GM12892 (cell line): Measurements from ENCODE around the gene C1orf198.

Experiments
- DNase-seq: peaks from one replicate; pipeline ENCODE4 v3.0.0; 2011; ENCODE audit not compliant: insufficient read length
- FAIRE-seq: peaks from 2 replicates; lab custom pipeline; 2011; peaks lifted over from hg19 to GRCh38; lab: Jason Lieb, UNC
- POLR2A ChIP-seq: IDR thresholded peaks from 2 replicates; pipeline ENCODE4 v1.6.1; 2011; ENCODE audit warnings: low read depth, low read length, control low read depth
- POLR2AphosphoS5 ChIP-seq: IDR thresholded peaks from 2 replicates; pipeline ENCODE4 v1.6.1; 2011; ENCODE audit warnings: low read depth, low read length, control low read depth
- TAF1 ChIP-seq: IDR thresholded peaks from 2 replicates; pipeline ENCODE4 v1.6.1; 2011; ENCODE audit warnings: low read depth, mild to moderate bottlenecking, control low read depth, low read length, borderline replicate concordance

C1orf198 gene

DNA sequence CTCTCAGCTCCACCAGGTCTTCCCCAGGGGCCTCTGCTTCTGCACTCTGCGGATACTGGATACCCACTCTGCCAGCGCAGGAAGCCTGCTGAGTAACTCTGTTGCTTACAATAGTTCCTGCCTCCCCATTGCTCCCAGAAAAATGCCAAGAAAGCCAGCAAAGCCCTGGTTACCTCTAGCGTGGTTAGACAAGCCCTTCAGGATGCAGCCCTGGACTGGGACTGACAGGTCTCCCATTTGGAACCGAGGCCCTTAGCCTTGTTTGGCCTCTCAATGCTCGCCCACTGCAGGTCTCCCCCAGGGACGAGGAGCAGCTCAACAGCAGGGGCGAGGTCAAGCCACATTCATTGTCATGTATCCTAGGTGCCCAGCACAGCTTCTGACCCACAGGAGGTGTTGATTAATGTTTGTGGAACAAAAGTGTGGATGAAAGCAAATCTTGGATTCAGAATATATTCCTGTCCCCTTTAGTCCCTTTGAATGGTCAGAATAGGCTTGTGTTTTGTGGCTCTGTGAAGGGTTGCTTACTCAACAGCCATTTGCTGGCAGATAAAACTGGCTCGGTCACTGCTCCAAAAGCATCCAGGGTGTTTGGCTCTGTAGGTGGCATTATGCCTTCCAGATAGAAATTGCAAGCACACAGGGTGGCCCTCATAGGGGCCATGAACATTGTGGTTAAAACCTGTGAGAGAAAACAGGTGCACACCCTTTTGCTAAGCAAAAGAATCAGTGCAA lies 58.9 kb downstream of the C1orf198 start:
- TF ChIP-seq POLR2A: no peak
- no peak for TF ChIP-seq POLR2AphosphoS5
- TF ChIP-seq TAF1: no peak
- FAIRE-seq (no peak), DNase-seq (no peak)

DNA sequence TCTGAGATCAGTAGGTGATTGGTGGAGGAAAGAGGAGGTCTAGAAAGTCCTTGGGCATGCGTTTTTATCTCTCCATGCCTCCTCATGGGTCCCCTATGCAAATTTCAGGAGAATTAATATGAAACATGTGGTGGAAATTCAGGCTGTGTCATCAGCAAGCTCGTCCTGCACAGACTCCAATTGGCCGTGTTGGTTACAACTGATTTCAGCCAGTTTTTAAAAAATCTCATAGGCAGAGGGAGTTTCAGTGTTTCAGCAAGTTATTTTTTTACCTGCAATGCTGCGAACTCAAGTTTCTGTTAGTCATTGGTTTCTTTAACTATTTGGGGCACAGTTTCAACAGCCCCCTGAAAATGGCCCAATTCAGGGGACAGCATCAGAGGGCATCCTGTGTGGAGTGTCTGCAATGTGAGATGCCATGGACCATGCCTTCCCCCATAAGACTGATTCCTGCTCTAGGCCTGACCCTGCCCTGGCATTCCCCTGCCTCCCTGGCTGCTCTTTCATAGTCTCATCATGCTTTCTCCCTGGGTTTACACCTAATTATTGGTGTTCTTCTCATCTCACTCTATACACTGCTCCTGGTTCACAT lies 59.9 kb downstream of the C1orf198 start:
- no peak for TF ChIP-seq POLR2AphosphoS5
- TF ChIP-seq POLR2A: no peak
- TF ChIP-seq TAF1: no peak
- FAIRE-seq (no peak), DNase-seq (no peak)

DNA sequence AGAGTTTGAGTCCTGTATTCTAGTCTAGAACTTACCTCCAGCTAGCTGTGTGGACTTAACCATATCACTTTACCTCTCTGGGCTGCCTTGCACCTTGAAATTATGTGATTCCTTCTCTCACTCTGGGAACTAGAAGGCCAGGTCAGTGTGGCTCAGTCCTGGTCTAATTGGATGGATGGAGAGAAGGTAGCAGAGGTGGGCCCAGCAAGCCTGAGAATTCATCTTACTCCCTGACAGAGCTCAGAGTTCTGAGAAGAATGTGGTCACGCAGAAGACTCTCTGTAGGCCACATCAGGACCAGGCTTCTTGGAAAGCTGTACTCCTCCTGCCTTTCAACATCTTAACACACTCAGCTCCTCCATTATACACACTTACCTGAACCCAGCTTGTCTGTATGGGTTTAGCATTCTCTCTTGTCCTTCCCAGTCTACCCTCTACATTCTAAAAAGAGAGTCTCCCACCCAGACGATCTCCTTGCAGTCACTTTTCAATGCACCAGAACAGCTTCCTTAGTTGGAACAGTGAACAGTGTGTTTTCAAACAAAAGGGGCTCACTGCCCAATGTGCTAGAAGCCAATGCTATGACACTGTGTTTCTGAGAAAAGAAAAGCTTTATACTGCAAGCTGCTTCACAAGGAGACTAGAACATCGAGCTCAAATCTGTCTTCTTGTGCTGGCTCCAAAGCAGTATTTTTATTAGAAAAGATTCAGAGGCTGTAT lies 60.6 kb downstream of the C1orf198 start:
- FAIRE-seq (no peak), DNase-seq (no peak)
- no peak for TF ChIP-seq POLR2A
- TF ChIP-seq TAF1: no peak
- no peak for TF ChIP-seq POLR2AphosphoS5

DNA sequence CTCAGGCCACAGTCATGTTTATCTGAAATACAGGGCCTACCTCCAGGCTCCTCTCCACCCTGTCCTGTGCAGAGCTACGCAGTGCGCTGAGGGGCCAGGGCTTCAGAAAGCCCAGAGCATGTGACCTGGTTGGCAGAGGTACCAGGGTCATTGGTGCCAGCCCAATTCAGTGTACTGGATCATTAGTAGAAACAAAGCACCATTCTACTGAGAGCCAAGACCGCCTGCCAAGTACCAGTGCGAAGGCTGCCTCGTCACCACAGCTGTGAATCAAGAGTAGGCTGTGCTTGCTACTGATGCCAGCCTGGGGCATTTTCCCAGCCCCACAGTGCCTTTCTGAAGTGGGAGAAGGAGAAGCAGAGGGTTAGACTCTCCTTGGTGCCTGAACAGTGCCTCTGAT lies 61.3 kb downstream of the C1orf198 start:
- DNase-seq: no peak
- TF ChIP-seq TAF1 (no peak), POLR2AphosphoS5 (no peak), POLR2A (no peak)
- FAIRE-seq: no peak

DNA sequence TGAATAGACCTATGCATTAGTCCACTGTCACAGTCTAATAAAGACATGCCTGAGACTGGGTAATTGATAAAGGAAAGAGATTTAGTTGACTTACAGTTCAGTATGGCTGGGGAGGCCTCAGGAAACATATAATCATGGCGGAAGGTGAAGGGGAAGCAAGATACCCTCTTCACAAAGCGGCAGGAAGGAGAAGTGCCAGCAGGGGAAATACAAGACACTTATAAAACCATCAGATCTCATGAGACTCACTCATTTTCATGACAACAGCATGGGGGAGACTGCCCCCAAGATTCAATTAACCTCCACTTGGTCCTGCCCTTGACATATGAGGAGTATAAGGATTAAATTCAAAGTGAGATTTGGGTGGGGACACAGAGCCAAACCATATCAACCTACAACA lies 61.8 kb downstream of the C1orf198 start:
- FAIRE-seq: no peak
- DNase-seq: no peak
- TF ChIP-seq POLR2A: no peak

DNA sequence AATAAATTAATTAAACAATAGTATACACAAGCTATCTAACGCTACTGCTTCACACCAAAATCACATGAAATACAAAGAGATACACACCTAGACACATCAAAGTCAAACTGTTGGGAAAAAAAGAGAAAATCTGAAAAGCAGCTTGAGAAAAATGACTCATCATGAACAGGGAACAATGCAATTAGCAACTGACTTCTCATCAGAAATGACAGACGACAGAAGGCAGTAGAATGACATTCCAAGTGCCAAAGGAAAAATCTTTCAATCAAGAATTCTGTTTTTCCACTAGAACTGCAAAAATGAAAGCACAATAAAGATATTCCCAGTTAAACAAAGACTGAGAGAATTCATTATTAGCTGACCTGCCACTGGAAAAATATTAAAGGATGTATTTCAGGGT lies 63.9 kb downstream of the C1orf198 start:
- TF ChIP-seq POLR2A (no peak), TAF1 (no peak), POLR2AphosphoS5 (no peak)
- FAIRE-seq (no peak), DNase-seq (no peak)

DNA sequence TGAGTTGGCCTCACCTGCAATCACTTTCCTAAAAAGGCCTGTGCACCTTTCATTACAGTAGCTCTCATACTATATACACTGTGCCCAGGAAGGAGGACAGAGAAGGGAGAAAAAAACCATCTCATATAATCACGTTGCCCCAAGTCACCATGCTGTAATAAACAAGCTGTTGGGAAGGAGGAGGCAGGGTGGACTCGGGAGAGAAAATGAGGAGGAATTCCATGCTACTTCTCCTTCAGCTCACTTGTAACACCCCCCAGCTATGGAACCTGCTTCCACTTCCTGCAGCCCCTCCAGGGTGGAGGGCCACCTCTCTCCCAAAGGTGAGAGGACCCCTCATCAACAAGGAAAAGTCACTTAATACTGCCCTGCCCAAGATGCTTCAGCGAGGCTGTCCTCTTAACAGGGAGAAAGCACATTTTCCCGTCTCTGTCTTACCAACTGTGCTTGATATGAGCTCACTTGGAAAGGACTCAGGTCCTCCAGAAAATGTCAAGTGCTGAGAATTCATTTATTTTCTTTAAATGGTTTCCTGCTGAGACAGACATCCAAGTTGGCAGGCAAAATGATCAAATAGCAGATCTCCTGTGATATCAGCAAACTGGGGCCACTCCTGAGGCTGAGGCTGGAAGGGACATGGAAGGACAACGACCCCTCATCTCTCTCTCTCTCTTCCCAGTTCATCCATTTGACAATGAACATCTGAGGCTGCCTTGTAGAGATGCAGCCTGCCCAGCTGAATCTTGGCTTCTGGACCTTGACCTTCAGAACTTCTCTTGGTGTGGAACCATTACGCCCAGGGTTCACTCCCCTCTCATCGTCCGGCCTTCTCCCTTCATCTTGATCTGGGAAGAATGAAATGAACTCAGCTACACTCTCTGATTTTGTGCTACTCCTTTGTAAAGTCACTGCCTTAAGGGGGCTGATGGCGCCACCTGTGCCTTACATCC lies 67.2 kb downstream of the C1orf198 start:
- no peak for FAIRE-seq
- no peak for DNase-seq
- TF ChIP-seq TAF1 (no peak), POLR2A (no peak), POLR2AphosphoS5 (no peak)

DNA sequence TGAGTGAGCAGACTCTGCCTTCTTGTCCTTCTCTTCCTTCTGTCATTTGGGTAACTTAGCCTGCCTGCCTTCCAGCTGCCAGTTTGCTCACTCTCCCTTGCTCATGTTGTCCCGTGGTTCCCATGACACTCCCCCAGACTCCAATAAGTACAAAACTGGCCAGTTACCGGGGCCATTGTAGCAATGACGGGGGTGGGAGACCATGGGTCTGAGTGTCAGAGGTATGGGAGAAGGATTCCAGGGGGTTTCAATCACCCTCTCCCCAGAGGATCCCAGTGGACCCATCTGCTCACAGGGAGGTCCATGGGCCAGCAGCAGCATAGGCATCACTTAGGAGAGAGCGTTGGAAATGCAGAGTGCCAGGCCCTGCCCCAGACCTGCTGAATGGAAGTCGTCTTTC lies 69.8 kb downstream of the C1orf198 start:
- no peak for FAIRE-seq
- TF ChIP-seq POLR2AphosphoS5: no peak
- DNase-seq: no peak

DNA sequence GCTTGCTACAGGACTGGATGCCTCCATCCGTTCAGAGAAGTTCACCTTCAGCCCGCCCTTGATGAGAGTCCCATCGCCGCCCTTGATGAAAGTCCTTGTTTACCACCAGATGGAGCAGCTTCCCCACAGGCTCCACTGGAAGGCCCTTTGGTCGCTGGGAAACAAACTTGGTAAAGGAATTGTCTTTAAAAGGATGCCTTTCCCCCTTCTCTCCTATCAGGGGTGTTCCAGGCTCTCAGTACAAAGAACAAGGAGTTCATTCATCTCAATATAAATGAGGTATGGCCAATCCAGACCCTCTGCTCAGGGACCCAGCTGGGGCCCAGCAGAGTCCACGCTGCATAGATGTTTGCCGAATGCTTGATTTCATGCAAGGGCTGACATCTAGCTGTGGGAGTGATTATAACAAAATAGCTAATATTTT lies 70.4 kb downstream of the C1orf198 start:
- FAIRE-seq (no peak), DNase-seq (no peak)
- TF ChIP-seq POLR2AphosphoS5 (no peak), POLR2A (no peak), TAF1 (no peak)

DNA sequence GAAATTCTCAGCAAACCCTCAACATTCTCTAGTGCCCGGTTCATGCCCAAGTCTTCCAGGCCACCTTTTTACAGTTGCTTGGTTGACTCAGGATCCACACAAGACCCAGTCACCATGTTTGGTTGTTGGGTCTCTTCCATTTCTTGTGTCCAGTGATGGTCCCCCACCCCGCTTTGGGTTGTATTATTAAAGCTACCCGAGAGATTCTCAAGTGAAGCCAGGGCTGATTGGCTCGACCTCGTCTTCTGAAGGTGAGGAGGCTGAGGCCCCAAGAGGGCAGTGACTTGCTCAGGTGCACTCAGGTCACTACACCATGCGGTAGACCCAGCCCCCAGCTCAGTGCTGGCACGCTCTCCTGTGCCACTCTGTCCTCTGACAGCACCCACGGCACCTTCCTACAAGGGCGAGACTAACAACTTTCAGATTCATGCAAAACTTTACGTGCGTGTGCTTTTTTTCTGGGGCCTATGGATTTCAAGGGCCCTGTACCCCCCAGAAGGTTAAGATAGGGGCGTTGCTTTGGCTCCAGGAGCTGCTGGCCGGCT lies 70.9 kb downstream of the C1orf198 start:
- FAIRE-seq: no peak
- TF ChIP-seq POLR2AphosphoS5 (no peak), POLR2A (no peak), TAF1 (no peak)
- no peak for DNase-seq

DNA sequence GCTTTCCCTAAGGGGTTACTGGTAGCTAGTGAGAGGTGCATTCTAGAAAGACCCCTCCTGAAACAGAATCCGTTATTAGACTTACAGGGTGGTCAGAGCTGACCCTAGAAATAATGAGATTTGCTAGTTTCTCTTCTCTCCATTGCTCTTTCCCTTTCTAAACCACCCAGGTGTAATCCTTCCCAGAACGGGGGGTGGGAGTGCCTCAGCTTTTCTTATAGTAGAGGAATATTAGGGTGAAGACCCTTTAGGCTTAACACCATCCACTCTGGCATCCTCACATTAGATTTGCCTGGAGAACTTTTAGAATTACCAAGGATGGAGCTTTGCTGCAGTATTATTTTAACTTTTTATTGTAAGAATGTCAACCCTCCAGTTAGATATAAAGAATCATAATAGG lies 71.7 kb downstream of the C1orf198 start:
- DNase-seq (no peak), FAIRE-seq (no peak)
- TF ChIP-seq TAF1 (no peak), POLR2AphosphoS5 (no peak), POLR2A (no peak)

DNA sequence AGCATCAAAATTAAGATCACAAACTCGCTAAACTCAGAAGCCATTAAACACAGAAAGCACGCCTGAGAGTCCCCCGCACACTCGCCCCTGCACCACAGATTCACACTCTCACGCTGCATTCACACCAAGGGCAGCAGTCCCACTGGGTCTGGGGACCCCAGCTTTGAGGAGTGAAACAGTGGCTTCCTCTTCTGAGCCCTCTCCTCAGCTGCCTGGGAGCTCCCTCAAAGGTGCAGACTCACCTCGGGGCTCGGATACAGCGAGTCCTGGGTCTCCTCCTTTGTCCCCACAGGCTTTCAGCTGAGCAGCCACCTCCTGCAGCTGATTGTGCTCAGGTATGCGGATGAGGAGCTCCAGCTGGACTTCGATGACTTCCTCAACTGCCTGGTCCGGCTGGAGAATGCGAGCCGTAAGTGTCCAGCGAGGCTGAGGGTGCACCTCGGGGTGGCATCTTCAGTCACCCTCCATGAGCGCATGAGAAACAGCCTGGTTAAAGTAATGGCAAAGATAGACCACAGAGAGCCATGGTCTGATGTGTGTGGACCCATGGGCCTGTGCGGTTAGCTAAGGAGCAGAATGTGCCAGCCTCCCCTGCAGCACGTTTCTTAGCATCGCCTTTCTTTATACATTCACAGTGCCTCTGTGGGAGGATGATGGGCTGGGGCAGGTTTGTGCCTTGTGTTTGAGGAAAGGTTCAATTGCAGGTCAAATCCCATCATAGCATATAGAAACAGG lies 73.3 kb downstream of the C1orf198 start:
- FAIRE-seq: no peak
- TF ChIP-seq POLR2A (no peak), TAF1 (no peak), POLR2AphosphoS5 (no peak)

More for the DNA sequence above, 73.3 kb downstream of the C1orf198 start:
- DNase-seq: no peak
